OCI-LY3 (cell line): ENCODE measurements around the gene SDK1.

Experiments
- EZH2phosphoT487 ChIP-seq: fragments of 200-600 bp; shearing (Covaris generic); IDR thresholded peaks from 2 replicates; pipeline ENCODE4 v1.6.1; 2018; ENCODE audit warnings: antibody characterized with exemption, mixed run types, low read depth
- TF ChIP-seq, protein P1 (sequence below): fragments of 200-600, 300-600 bp; sonication (generic); IDR thresholded peaks from 2 replicates; pipeline ENCODE4 v1.5.1; 2014; ENCODE audit warnings: antibody characterized with exemption, low read length, low read depth

DNA sequence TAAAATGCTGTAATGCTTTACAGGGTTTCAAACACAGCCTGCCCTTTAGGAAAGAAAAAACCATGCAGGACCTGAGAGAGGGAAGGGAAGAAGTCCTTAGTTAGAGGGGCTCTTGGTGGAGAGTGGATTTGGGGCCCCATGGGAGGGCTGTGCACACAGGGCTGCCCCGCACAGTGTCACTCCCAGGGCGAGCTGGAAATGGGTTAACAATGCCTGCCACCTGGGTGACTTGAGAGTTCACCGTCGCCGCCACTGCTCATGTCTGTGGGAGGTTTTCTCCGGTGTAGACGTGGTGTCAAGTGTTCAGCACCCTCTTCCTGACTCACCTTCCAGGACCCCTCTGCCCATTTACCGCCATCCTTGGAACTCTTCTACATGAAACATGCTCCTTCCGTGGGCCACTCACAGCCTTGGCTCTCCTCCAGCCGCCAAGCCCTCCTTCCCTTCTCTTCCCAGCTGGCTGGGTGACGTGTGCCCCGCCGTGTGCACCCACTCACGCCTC lies 686.4 kb downstream of the SDK1 start:
- TF ChIP-seq, protein P1, sequence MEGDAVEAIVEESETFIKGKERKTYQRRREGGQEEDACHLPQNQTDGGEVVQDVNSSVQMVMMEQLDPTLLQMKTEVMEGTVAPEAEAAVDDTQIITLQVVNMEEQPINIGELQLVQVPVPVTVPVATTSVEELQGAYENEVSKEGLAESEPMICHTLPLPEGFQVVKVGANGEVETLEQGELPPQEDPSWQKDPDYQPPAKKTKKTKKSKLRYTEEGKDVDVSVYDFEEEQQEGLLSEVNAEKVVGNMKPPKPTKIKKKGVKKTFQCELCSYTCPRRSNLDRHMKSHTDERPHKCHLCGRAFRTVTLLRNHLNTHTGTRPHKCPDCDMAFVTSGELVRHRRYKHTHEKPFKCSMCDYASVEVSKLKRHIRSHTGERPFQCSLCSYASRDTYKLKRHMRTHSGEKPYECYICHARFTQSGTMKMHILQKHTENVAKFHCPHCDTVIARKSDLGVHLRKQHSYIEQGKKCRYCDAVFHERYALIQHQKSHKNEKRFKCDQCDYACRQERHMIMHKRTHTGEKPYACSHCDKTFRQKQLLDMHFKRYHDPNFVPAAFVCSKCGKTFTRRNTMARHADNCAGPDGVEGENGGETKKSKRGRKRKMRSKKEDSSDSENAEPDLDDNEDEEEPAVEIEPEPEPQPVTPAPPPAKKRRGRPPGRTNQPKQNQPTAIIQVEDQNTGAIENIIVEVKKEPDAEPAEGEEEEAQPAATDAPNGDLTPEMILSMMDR, result no peak
- no peak for TF ChIP-seq EZH2phosphoT487
